ENCODE data around the gene NCLN. TPM values are rescaled to one million over a fixed set of nuclear protein-coding genes. Genes with fewer than 3 reads are reported as not detected.
"Not testable (repeated sequence)": the region's sequence is repeated elsewhere in the genome, so short reads cannot be mapped to it uniquely, and the experiment has no call there.

Gene NCLN
- polyA plus RNA-seq, 3 donors from 2014 or later = 22.8 to 58.8 (median 55.2) TPM

GRCh38 chr19:3191806-3192104 is 6.0 kb downstream of the NCLN start:
- not testable (repeated sequence) for H3K27me3 Mint-ChIP-seq (ENCODE audit: low read depth in 3 of 3); H3K9me3 Mint-ChIP-seq; H3K4me3 Mint-ChIP-seq; DNase-seq; H3K36me3 Mint-ChIP-seq; H3K27ac Mint-ChIP-seq
- H3K4me1 Mint-ChIP-seq = peaks cover 21 to 29% of the 10 kb centered on the region in 2 donors

GRCh38 chr19:3192228-3192635 is 6.5 kb downstream of the NCLN start:
- Mint-ChIP-seq H3K4me1 (peaks cover 16 to 24% of the 10 kb centered on the region in 2 donors), H3K36me3 (peaks cover 0 to 9% (median 0%) of the 10 kb centered on the region in 3 donors), H3K4me3 (no peak overlapping the region), H3K9me3 (no peaks in the 10 kb centered on the region), H3K27ac (no peak overlapping the region), H3K27me3 (ENCODE audit: low read depth in 3 of 3) (peaks cover 3 to 4% (median 3%) of the 10 kb centered on the region in 3 donors)
- no peak for DNase-seq

GRCh38 chr19:3192684-3193083 is 7.0 kb downstream of the NCLN start:
- no peak for DNase-seq
- Mint-ChIP-seq H3K27ac (no peak overlapping the region), H3K27me3 (ENCODE audit: low read depth in 3 of 3) (peaks cover 3 to 6% (median 3%) of the 10 kb centered on the region in 3 donors), H3K4me1 (peaks cover 12 to 22% of the 10 kb centered on the region in 2 donors), H3K36me3 (peaks cover 0 to 9% (median 0%) of the 10 kb centered on the region in 3 donors), H3K4me3 (no peak overlapping the region), H3K9me3 (no peaks in the 10 kb centered on the region)

- H3K27ac Mint-ChIP-seq = peak overlapping the region in 1 of 6 donors; percentile 71
These were observed 7.8 kb downstream of the NCLN start for GRCh38 chr19:3193256-3194105.

DNA sequence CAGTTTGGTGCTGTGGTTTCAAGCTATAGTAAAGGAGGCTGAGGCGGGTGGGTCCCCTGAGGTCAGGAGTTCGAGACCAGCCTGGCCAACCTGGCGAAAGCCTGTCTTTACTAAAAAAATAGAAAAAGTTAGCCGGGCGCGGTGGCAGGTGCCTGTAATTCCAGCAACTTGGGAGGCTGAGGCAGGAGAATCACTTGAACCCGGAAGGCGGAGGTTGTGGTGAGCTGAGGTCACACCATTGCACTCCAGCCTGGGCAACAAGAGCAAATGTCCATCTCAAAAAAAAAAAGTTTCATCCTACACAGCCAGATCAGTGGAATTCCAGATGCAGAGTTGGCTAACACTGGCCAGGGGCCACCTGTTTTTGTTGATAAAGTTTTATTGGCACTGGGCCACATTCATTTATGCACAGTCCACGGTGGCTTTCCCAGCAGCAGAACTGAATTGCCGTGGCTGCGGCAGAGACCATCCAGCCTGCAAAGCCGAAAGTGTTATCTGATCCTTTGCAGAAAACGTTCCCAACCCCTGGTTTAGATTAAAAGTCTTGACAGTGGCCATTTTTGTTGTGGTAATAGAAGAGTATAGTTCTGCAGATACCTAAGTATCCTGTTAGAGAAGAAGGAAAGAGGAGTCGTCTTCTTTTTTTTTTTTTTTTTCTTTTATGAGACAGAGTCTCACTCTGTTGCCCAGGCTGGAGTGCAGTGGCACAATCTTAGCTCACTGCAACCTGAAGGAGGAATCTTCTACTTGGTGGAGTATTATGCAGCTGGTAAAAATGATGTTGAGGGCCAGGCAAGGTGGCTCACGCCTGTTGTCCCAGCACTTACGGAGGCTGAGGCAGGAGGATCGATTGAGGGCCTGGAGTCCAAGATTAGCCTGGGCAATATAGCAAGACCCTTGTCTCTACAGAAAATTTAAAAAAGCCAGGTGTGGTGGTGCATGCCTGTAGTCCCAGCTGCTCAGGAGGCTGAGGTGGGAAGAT is 8.7 kb downstream of the NCLN start:
- no peak overlapping the region for H3K27ac Mint-ChIP-seq
- DNase-seq = no peak
- peaks cover 2 to 3% (median 3%) of the 10 kb centered on the region in 3 donors for H3K27me3 Mint-ChIP-seq (ENCODE audit: low read depth in 3 of 3)
- no peak overlapping the region for H3K4me3 Mint-ChIP-seq
- H3K4me1 Mint-ChIP-seq = peaks cover 0 to 7% of the 10 kb centered on the region in 2 donors
- no peaks in the 10 kb centered on the region for H3K9me3 Mint-ChIP-seq
- H3K36me3 Mint-ChIP-seq = peaks cover 0 to 9% (median 0%) of the 10 kb centered on the region in 3 donors

More at GRCh38 chr19:3193256-3194105, 7.8 kb downstream of the NCLN start:
- Mint-ChIP-seq H3K36me3 (peaks cover 0 to 9% (median 0%) of the 10 kb centered on the region in 3 donors), H3K4me3 (no peak overlapping the region), H3K4me1 (peaks cover 6 to 16% of the 10 kb centered on the region in 2 donors), H3K27me3 (ENCODE audit: low read depth in 3 of 3) (peaks cover 2 to 3% (median 3%) of the 10 kb centered on the region in 3 donors), H3K9me3 (no peaks in the 10 kb centered on the region)
- no peak for DNase-seq

DNA sequence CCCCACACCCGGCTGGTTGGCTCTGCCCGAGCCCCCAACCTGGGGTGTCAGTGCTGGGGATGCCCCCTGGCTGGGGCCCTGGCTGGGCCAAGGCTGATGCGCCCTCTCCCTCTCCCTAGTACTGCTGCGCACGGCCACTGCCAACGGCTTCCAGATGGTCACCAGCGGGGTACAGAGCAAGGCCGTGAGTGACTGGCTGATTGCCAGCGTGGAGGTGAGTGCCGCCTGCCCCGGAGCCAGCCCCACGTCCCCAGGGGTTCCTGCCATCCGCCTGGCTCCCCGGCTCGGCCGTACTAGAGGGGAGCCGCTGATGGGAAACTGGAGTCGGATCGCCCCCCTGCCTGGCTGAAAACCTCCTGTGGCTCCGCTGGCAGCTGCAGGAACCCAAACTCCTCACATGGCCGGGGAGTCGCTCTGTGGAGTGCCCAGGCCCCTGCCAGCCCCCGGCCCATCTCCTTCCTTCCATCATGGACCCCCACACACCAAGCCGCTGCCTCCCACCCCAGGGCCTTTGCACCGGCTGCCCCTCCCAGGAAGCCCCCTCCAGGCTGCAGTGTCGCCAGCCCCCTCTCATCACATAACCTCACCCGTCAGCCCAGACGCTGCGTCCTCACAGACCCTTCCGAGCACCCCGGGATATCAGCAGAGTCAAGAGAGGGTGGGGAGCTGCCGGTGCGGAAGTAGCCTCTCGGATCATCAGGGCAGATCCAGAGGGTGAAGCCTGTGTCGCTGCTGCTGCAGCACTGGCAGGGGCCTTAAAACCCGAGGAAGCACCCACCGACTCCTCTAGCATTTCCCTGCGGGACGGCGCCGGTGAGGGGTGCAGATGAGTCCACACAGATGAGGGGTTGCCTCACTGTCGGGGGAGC is 10.6 kb downstream of the NCLN start:
- Mint-ChIP-seq H3K27ac (no peak overlapping the region), H3K4me1 (no peaks in the 10 kb centered on the region), H3K27me3 (ENCODE audit: low read depth in 3 of 3) (peaks cover 0 to 3% (median 0%) of the 10 kb centered on the region in 3 donors), H3K4me3 (no peak overlapping the region), H3K9me3 (no peaks in the 10 kb centered on the region), H3K36me3 (peaks cover 0 to 9% (median 0%) of the 10 kb centered on the region in 3 donors)
- no peak for DNase-seq

GRCh38 chr19:3196933-3197205 is 11.1 kb downstream of the NCLN start:
- H3K9me3 Mint-ChIP-seq = no peaks in the 10 kb centered on the region
- DNase-seq = no peak
- peaks cover 0 to 9% (median 0%) of the 10 kb centered on the region in 3 donors for H3K36me3 Mint-ChIP-seq
- peaks cover 0 to 3% (median 0%) of the 10 kb centered on the region in 3 donors for H3K27me3 Mint-ChIP-seq (ENCODE audit: low read depth in 3 of 3)
- H3K4me1 Mint-ChIP-seq = no peaks in the 10 kb centered on the region
- no peak overlapping the region for H3K27ac Mint-ChIP-seq
- H3K4me3 Mint-ChIP-seq = no peak overlapping the region

DNA sequence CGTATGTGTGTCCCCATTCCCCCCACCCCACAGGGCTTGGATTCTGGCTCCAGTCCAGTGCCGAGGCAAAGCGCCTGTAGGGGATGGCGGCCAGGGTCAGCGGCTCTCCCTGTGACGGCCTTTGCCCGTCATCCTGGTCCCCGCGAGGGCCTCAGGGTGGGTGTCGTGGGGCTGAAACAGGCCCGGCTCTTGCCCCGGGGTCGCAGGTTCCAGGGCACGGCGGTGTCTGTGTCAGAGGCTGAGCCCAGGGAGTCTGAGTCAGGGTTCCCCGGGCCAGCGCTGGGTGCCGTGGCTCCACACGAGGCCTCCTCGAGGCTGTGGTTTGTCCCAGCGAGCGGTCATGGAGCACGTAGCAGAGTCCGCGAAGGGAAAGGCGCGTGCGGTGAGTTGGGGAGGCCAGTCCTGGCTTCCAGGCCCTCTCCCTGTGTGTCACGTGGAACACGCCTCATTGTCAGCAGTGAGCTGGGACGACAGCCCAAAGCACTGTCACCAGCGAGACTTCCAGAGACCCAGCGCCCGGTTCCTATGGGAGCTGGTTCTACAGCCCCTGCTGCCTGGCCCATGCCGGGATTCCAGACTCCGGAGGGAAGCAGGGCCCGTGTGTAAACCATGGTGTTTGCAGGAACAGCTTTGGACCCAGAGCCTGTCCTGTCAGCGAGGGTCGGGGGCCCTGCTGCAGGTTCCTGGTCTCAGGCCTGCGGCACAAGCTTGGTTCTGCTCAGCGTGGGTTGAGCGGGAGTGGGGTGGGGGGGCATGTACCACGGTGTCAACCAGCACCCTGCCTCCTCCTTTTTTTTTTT is 13.4 kb downstream of the NCLN start:
- H3K36me3 Mint-ChIP-seq = peaks cover 0 to 9% (median 0%) of the 10 kb centered on the region in 3 donors
- no peak overlapping the region for H3K4me3 Mint-ChIP-seq
- no peaks in the 10 kb centered on the region for H3K9me3 Mint-ChIP-seq
- H3K27ac Mint-ChIP-seq = no peak overlapping the region
- H3K27me3 Mint-ChIP-seq (ENCODE audit: low read depth in 3 of 3) = peaks cover 0 to 3% (median 0%) of the 10 kb centered on the region in 3 donors
- H3K4me1 Mint-ChIP-seq = no peaks in the 10 kb centered on the region
- no peak for DNase-seq

DNA sequence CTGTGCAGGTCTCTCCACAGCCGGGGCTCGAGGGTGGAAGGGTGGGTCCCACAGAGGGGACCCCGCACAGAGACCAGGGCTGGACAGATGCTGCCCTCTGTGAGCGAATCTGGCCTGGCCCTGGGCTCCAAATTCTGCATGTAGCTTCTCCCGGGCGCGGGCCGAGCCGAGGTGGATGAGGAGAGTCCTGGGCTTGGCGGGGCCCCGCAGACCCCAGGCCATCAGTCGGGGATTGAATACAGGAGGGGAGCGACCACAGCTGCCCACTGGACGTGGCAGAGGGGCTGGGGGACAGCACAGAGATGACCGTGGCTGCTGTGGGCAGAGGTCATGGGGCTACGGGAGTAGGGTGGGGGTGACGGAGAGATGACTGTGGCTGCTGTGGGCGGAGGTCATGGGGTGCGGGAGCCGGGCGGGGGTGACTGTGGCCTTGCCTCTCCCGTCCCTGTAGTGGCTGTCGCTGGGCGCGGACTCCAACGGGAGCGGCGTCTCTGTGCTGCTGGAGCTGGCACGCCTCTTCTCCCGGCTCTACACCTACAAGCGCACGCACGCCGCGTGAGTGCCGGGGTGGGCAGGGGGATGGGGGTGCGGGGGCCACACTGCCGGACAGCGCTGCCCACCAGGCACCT is 15.5 kb downstream of the NCLN start:
- H3K27me3 Mint-ChIP-seq (ENCODE audit: low read depth in 3 of 3) = peaks cover 0 to 3% (median 0%) of the 10 kb centered on the region in 3 donors
- H3K9me3 Mint-ChIP-seq = no peaks in the 10 kb centered on the region
- peaks cover 0 to 3% (median 0%) of the 10 kb centered on the region in 3 donors for H3K36me3 Mint-ChIP-seq
- no peak overlapping the region for H3K4me3 Mint-ChIP-seq
- H3K27ac Mint-ChIP-seq = no peak overlapping the region
- no peaks in the 10 kb centered on the region for H3K4me1 Mint-ChIP-seq
- no peak for DNase-seq

DNA sequence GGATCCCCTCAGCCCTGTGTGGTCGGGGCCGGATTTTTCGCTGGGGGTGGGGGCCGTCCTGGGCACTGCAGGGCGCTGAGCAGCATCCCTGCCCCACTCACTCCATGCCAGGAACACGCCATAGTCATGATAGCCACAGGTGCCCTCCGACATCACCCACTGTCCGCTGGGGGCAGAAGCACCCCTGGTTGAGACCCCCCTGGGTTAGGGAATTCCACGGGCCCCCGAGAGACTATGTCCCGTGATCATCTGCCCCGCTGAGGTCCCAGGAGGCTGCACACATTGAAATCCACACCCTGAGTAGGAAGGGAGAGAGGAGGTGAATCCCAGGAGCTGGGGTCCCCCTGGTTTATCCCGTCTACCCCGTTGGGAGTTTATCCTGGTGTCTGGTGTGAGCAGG is 16.2 kb downstream of the NCLN start:
- H3K4me3 Mint-ChIP-seq = no peak overlapping the region
- peaks cover 0 to 3% (median 0%) of the 10 kb centered on the region in 3 donors for H3K27me3 Mint-ChIP-seq (ENCODE audit: low read depth in 3 of 3)
- DNase-seq = no peak
- peaks cover 0 to 3% (median 0%) of the 10 kb centered on the region in 3 donors for H3K36me3 Mint-ChIP-seq
- no peaks in the 10 kb centered on the region for H3K9me3 Mint-ChIP-seq
- no peaks in the 10 kb centered on the region for H3K4me1 Mint-ChIP-seq
- H3K27ac Mint-ChIP-seq = no peak overlapping the region

DNA sequence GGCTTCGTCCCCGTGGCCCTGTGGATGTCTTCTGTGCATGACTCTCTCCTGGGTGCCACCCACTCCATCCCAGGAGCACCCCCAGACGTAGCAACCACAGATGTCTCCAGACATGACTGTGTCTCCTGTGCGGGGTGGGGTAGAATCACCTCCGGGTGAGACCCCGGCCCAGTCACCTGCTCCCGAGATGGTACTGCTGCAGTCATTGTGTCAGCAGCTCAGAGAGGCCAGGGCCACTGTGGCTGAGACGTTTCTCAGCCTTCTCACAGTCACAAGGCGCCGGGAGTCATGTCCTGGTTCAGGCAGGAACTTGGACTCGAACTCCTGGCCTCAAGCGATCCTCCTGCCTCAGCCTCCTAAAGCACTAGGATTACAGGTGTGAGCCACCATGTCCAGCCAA is 16.6 kb downstream of the NCLN start:
- Mint-ChIP-seq H3K36me3 (peaks cover 0 to 3% (median 0%) of the 10 kb centered on the region in 3 donors), H3K27ac (no peak overlapping the region), H3K4me3 (no peak overlapping the region), H3K9me3 (no peaks in the 10 kb centered on the region), H3K4me1 (no peaks in the 10 kb centered on the region), H3K27me3 (ENCODE audit: low read depth in 3 of 3) (peaks cover 0 to under 1% (median 0%) of the 10 kb centered on the region in 3 donors)
- no peak for DNase-seq

DNA sequence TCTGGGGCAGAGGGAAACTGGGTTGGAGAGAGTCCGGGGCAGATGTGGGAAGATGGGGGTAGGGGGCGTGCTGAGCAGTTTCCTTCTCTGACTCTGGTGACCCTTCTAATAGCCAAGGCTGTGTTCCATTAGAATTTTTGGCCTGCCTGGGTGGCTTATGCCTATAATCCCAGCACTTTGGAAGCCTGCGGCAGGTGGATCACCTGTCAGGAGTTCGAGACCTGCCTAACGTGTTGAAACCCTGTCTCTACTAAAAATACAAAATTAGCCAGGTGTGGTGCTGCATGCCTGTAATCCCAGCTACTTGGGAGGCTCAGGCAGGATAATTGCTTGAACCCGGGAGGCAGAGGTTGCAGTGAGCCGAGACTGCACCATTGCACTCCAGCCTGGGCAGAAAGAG is 17.2 kb downstream of the NCLN start:
- H3K9me3 Mint-ChIP-seq = not testable (repeated sequence)

More for the DNA sequence above, 17.2 kb downstream of the NCLN start:
- not testable (repeated sequence) for H3K4me1 Mint-ChIP-seq; H3K27ac Mint-ChIP-seq; DNase-seq; H3K4me3 Mint-ChIP-seq; H3K27me3 Mint-ChIP-seq (ENCODE audit: low read depth in 3 of 3); H3K36me3 Mint-ChIP-seq

Measured in immature natural killer cell (primary cell).